Psoas muscle (tissue), 8 donors: ENCODE measurements around the gene ATXN10. TPM values are rescaled to one million over a fixed set of nuclear protein-coding genes. Genes with fewer than 3 reads are reported as not detected.
"Not testable (repeated sequence)": the region's sequence is repeated elsewhere in the genome, so short reads cannot be mapped to it uniquely, and the experiment has no call there.

Experiments used
- ATAC-seq, 4 donors: fragments of 200-7000 bp; cut with Tn5 transposase; one replicate each; pipeline ENCODE4 v1.9.1; 2020; ENCODE audit warnings: moderate library complexity in 3 of 4, mild to moderate bottlenecking in 2 of 4
- DNase-seq, 2 donors: peaks; one replicate each; pipeline ENCODE4 v3.0.0-alpha.2; 2020
- H3K27ac ChIP-seq: fragments of 200-600 bp; one replicate; pipeline ENCODE4 v1.8.0; 2022
- H3K27me3 ChIP-seq, 3 donors: fragments of 200-600 bp in 1 of 3; one replicate each; pipeline versions ENCODE4 v1.6.1 to v1.8.0; 2013 to 2022; ENCODE audit warnings: low read length in 2 of 3, mild to moderate bottlenecking in 2 of 3, moderate library complexity in 1 of 3; ENCODE audit not compliant: insufficient read depth in 3 of 3
- H3K36me3 ChIP-seq, 2 donors: fragments of 200-600 bp in 1 of 2; one replicate each; pipeline versions ENCODE4 v1.6.1 to v1.8.0; 2013 to 2022; ENCODE audit warnings: low read depth in 1 of 2, mild to moderate bottlenecking in 1 of 2, moderate library complexity in 1 of 2; ENCODE audit not compliant: insufficient read depth in 1 of 2
- H3K4me1 ChIP-seq: fragments of 200-600 bp; one replicate; pipeline ENCODE4 v1.8.0; 2022
- H3K4me3 ChIP-seq: fragments of 200-600 bp; one replicate; pipeline ENCODE4 v1.8.0; 2022; ENCODE audit warnings: mild to moderate bottlenecking
- H3K9me3 ChIP-seq: fragments of 200-600 bp; one replicate; pipeline ENCODE4 v1.8.0; 2022
- CTCF ChIP-seq: fragments of 200-600 bp; IDR thresholded peaks from one replicate; pipeline ENCODE4 v1.8.0; 2022; ENCODE audit warnings: antibody characterized with exemption
- WGBS, 3 donors: extraction: QIAGEN DNeasy Blood & Tissue Kit; methylation state at CpG; one replicate each; pipeline versions ENCODE4 v1.1.6 to v1.1.7; 2013; 5-methylcytosine and 5-hydroxymethylcytosine counted together
- intact Hi-C, 2 donors: fragments of 100-400 bp; cut with DNase I; formaldehyde crosslinking; loops; one replicate each; pipeline versions ENCODE4 v1.11.0 to v1.14.2; 2022
- polyA plus RNA-seq, 3 donors: library from polyadenylated mRNA; stranded (reverse); fragments of 200-250 nt; gene quantifications; one replicate each; pipeline ENCODE4 v1.2.3, GENCODE V29; 2013
- total RNA-seq, 4 donors: library from RNA; stranded (reverse); fragmentation: NEBNext Ultra II Directional in 2 of 4; extraction: Animal tissue kit (Norgen Biotek cat#: 25700) in 2 of 4; gene quantifications; one replicate each; pipeline versions ENCODE4 v1.2.1 to v1.2.4, GENCODE V29; 2021 to 2023
- donor health status: healthy with polysubstance abuse.
- donor health status: DM: no; HTN: no; CAD: no; lungs with moderate emphysema.
- donor health status: Bipolar disorder and iron deficiency.
- donor health status: healthy.
- donor health status: DM: yes; HTN: yes; CAD: no.
- donor health status: DM: no; HTN: no; CAD: no.
- donor health status: DM: no; HTN: no; CAD: no.
- donor health status: DM: yes; HTN: yes; CAD: no.

Gene ATXN10
- total and polyA plus RNA-seq, 7 donors = 57.7 to 173 (median 115) TPM

GRCh38 chr22:45788522-45788921 lies 116.9 kb downstream of the ATXN10 start:
- peaks cover 22% of the 10 kb centered on the region for H3K4me1 ChIP-seq
- 89 to 98% (median 93%) methylated on average over 8 of the region's 8 CpGs for WGBS, 3 donors
- no peak overlapping the region for H3K27ac ChIP-seq

GRCh38 chr22:45790401-45790800 lies 118.8 kb downstream of the ATXN10 start:
- peaks cover 0 to 2% of the 10 kb centered on the region in 2 donors for H3K36me3 ChIP-seq
- DNase-seq (no peak), ATAC-seq (no peak)
- H3K27me3 ChIP-seq = no peaks in the 10 kb centered on the region
- peaks cover 9% of the 10 kb centered on the region for H3K9me3 ChIP-seq
- H3K4me1 ChIP-seq = peaks cover 3% of the 10 kb centered on the region
- no peak overlapping the region for H3K4me3 ChIP-seq
- WGBS, 3 donors = 95 to 100% (median 96%) methylated on average over 1 of the region's 1 CpG
- no peak for TF ChIP-seq CTCF
- H3K27ac ChIP-seq = no peak overlapping the region
- intact Hi-C loops = no loop called here

More at GRCh38 chr22:45788522-45788921, 116.9 kb downstream of the ATXN10 start:
- Histone ChIP-seq H3K9me3 (no peaks in the 10 kb centered on the region), H3K27me3 (no peaks in the 10 kb centered on the region), H3K36me3 (peaks cover 0 to 2% of the 10 kb centered on the region in 2 donors), H3K4me3 (no peak overlapping the region)
- no peak for TF ChIP-seq CTCF
- intact Hi-C loops = no loop called here
- DNase-seq (no peak), ATAC-seq (no peak)

- WGBS, 3 donors = 90 to 97% (median 95%) methylated on average over 3 of the region's 3 CpGs
Observed at GRCh38 chr22:45793161-45793560, 121.5 kb downstream of the ATXN10 start.

GRCh38 chr22:45793892-45794291 lies 122.3 kb downstream of the ATXN10 start:
- DNase-seq (no peak), ATAC-seq (no peak)
- TF ChIP-seq CTCF = no peak
- Histone ChIP-seq H3K27ac (no peak overlapping the region), H3K27me3 (no peaks in the 10 kb centered on the region), H3K4me1 (no peaks in the 10 kb centered on the region), H3K9me3 (peaks cover 22% of the 10 kb centered on the region), H3K36me3 (peaks cover 0 to 2% of the 10 kb centered on the region in 2 donors), H3K4me3 (no peak overlapping the region)
- intact Hi-C loops = no loop called here
- 97 to 100% (median 98%) methylated on average over 2 of the region's 2 CpGs for whole genome bisulfite sequencing, 3 donors

More at GRCh38 chr22:45793161-45793560, 121.5 kb downstream of the ATXN10 start:
- H3K4me3 ChIP-seq = no peak overlapping the region
- peaks cover 22% of the 10 kb centered on the region for H3K9me3 ChIP-seq
- no peak for DNase-seq
- H3K36me3 ChIP-seq = peaks cover 0 to 2% of the 10 kb centered on the region in 2 donors
- no peak for TF ChIP-seq CTCF
- ATAC-seq = no peak
- no peaks in the 10 kb centered on the region for H3K27me3 ChIP-seq
- intact Hi-C loops = no loop called here
- H3K4me1 ChIP-seq = no peaks in the 10 kb centered on the region
- no peak overlapping the region for H3K27ac ChIP-seq

GRCh38 chr22:45796009-45796408 lies 124.4 kb downstream of the ATXN10 start:
- ATAC-seq, H3K4me1 ChIP-seq, DNase-seq, intact Hi-C loops, H3K36me3 ChIP-seq, H3K4me3 ChIP-seq, H3K27me3 ChIP-seq, H3K27ac ChIP-seq: not testable (repeated sequence)
- WGBS, 3 donors = 96 to 97% (median 96%) methylated on average over 9 of the region's 9 CpGs
- peaks cover 22% of the 10 kb centered on the region for H3K9me3 ChIP-seq
